Keratinocyte (primary cell): Measurements from ENCODE around the gene EPHB2. TPM values are rescaled to one million over a fixed set of nuclear protein-coding genes. Genes with fewer than 3 reads are reported as not detected.
A peak's percentile ranks its signal among the peaks of the same experiment; 100 is the strongest.

ENCODE experiments used
- DNase-seq: peaks from one replicate; pipeline ENCODE4 v3.0.0-alpha.2; 2011; ENCODE audit warnings: low read depth, missing footprints, low spot score
- FAIRE-seq: peaks from 2 replicates; lab custom pipeline; 2011; peaks lifted over from hg19 to GRCh38; lab: Jason Lieb, UNC
- H2AFZ ChIP-seq: 2 replicates; pipeline ENCODE4 v1.6.0; 2012; ENCODE audit warnings: low read length, control low read depth, inconsistent platforms; ENCODE audit not compliant: control insufficient read depth
- H3K27ac ChIP-seq: 2 replicates; pipeline ENCODE4 v1.5.1; 2011; ENCODE audit warnings: low read length; ENCODE audit not compliant: control insufficient read depth, insufficient read depth
- H3K27me3 ChIP-seq: 3 replicates; pipeline ENCODE4 v1.6.0; 2011; ENCODE audit warnings: low read length; ENCODE audit not compliant: control insufficient read depth, insufficient read depth; ENCODE audit errors: extremely low read depth
- H3K36me3 ChIP-seq, 2 experiments: 2 replicates in 1 of 2; 3 replicates in 1 of 2; pipeline ENCODE4 v1.5.1; 2011; ENCODE audit warnings: low read length in 2 of 2, mild to moderate bottlenecking in 1 of 2; ENCODE audit not compliant: control insufficient read depth in 2 of 2, insufficient read depth in 2 of 2; ENCODE audit errors: extremely low read depth in 1 of 2
- H3K4me1 ChIP-seq: 3 replicates; pipeline ENCODE4 v1.5.1; 2011; ENCODE audit warnings: low read length; ENCODE audit not compliant: control insufficient read depth, insufficient read depth; ENCODE audit errors: extremely low read depth
- H3K4me2 ChIP-seq: 3 replicates; pipeline ENCODE4 v1.6.0; 2011; ENCODE audit warnings: low read depth, low read length; ENCODE audit not compliant: control insufficient read depth, insufficient read depth; ENCODE audit errors: extremely low read depth
- H3K4me3 ChIP-seq, 3 experiments: fragments of 200-600 bp in 1 of 3; sonication (generic) in 1 of 3; 2 replicates in 2 of 3; 3 replicates in 1 of 3; pipeline ENCODE4 v1.5.1; 2011 to 2016; ENCODE audit warnings: low read length in 3 of 3, mild to moderate bottlenecking in 3 of 3, control low read depth in 2 of 3, inconsistent platforms in 1 of 3, low read depth in 1 of 3, mixed read lengths in 1 of 3, mixed run types in 1 of 3, moderate library complexity in 1 of 3; ENCODE audit not compliant: control insufficient read depth in 2 of 3, insufficient read depth in 2 of 3; ENCODE audit errors: extremely low read depth in 1 of 3
- H3K79me2 ChIP-seq: 2 replicates; pipeline ENCODE4 v1.6.0; 2012; ENCODE audit warnings: low read length; ENCODE audit not compliant: control insufficient read depth, insufficient read depth
- H3K9ac ChIP-seq: 3 replicates; pipeline ENCODE4 v1.6.0; 2011; ENCODE audit warnings: low read length; ENCODE audit not compliant: control insufficient read depth, insufficient read depth; ENCODE audit errors: extremely low read depth
- H3K9me1 ChIP-seq: 3 replicates; pipeline ENCODE4 v1.6.0; 2011; ENCODE audit warnings: low read length; ENCODE audit not compliant: control insufficient read depth, insufficient read depth; ENCODE audit errors: extremely low read depth
- H3K9me3 ChIP-seq: 2 replicates; pipeline ENCODE4 v1.5.1; 2012; ENCODE audit warnings: low read depth, low read length; ENCODE audit not compliant: control insufficient read depth
- H4K20me1 ChIP-seq: 3 replicates; pipeline ENCODE4 v1.6.0; 2011; ENCODE audit warnings: low read length; ENCODE audit not compliant: control insufficient read depth, insufficient read depth; ENCODE audit errors: extremely low read depth
- EZH2 ChIP-seq: IDR thresholded peaks from one replicate; pipeline ENCODE4 v1.6.1; 2012; ENCODE audit warnings: inconsistent platforms, mild to moderate bottlenecking, low read length, moderate library complexity
- dilution Hi-C: fragments of 300-500 bp; cut with MboI; formaldehyde crosslinking; loops from one replicate; pipeline ENCODE4 v1.7.0; 2020; ENCODE audit warnings: low sequenced_read_pairs; ENCODE audit not compliant: extremely low pct_ligation_motif_present
- polyA plus RNA-seq, 5 experiments: library from polyadenylated mRNA; depleted of rRNA in 3 of 5; stranded (reverse) in 3 of 5; stranded (forward) in 1 of 5; unstranded in 1 of 5; fragments of >200 nt; gene quantifications; 1 replicate in 1 of 5; 2 replicates in 3 of 5; 3 replicates in 1 of 5; pipeline versions ENCODE4 v1.2.1 to v1.2.3, GENCODE V29; 2011 to 2012; ENCODE audit warnings: missing spikeins in 2 of 5, low read depth in 1 of 5, low replicate concordance in 1 of 5
- TF ChIP-seq, protein P1 (sequence below), 3 experiments: IDR thresholded peaks in 1 of 3; conservative IDR thresholded peaks in 1 of 3; optimal IDR thresholded peaks in 1 of 3; 2 replicates in 2 of 3; 3 replicates in 1 of 3; pipeline versions ENCODE3 to v1.5.1; 2011; ENCODE audit warnings: low read length in 3 of 3, mild to moderate bottlenecking in 3 of 3, moderate library complexity in 2 of 3, control low read depth in 1 of 3, inconsistent platforms in 1 of 3; ENCODE audit not compliant: insufficient read depth in 2 of 3; ENCODE audit errors: extremely low read depth in 1 of 3

The EPHB2 gene
- polyA plus RNA-seq, 1 donor (not counting 4 experiments of a cell fraction or from before 2014, with no cell fraction given): 0.10 TPM

DNA sequence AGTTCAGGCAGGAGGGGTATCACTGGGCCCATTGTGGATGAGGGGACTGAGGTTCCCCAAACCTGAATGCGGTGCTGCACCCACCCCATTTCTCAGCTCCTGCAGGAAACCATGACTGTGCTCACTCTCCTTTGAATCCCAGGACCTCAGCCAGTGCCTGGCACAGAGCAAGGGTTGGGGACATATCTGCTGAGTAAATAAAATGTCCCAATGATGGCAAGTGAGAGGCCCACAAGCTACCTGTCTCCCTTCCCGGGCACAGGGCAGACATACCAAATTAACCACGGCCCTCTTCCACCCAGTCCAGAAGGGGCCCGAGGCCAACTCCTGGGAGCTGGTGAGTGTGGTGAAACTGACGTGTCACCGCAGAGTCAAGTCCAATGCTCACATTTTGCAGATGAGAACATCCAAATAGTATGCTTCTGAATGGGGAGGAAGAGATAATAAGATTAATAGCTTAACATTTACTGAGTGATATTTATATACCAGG lies 97.6 kb downstream of the EPHB2 start:
- Histone ChIP-seq H3K27me3 (no peaks in the 10 kb centered on the region), H3K79me2 (no peaks in the 10 kb centered on the region), H3K36me3 (no peaks in the 10 kb centered on the region), H4K20me1 (no peaks in the 10 kb centered on the region), H3K4me3 (no peak overlapping the region), H2AFZ (no peak overlapping the region), H3K4me2 (peak overlapping the region; percentile 62), H3K27ac (peak overlapping the region; percentile 51), H3K4me1 (peaks cover 22% of the 10 kb centered on the region), H3K9me3 (no peaks in the 10 kb centered on the region), H3K9me1 (no peaks in the 10 kb centered on the region), H3K9ac (no peak overlapping the region)
- FAIRE-seq: peak; percentile 81
- TF ChIP-seq, protein P1, sequence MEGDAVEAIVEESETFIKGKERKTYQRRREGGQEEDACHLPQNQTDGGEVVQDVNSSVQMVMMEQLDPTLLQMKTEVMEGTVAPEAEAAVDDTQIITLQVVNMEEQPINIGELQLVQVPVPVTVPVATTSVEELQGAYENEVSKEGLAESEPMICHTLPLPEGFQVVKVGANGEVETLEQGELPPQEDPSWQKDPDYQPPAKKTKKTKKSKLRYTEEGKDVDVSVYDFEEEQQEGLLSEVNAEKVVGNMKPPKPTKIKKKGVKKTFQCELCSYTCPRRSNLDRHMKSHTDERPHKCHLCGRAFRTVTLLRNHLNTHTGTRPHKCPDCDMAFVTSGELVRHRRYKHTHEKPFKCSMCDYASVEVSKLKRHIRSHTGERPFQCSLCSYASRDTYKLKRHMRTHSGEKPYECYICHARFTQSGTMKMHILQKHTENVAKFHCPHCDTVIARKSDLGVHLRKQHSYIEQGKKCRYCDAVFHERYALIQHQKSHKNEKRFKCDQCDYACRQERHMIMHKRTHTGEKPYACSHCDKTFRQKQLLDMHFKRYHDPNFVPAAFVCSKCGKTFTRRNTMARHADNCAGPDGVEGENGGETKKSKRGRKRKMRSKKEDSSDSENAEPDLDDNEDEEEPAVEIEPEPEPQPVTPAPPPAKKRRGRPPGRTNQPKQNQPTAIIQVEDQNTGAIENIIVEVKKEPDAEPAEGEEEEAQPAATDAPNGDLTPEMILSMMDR (optimal IDR thresholded peaks at IDR 0.05 in 1 of 3, IDR thresholded peaks at IDR 0.05 in 1 of 3, conservative IDR thresholded peaks at IDR 0.05 in 1 of 3; ENCODE audit: extremely low read depth in 1 of 3, insufficient read depth in 2 of 3, low read length in 3 of 3): no peak
- DNase-seq: no peak
- dilution Hi-C loops: no loop called here

DNA sequence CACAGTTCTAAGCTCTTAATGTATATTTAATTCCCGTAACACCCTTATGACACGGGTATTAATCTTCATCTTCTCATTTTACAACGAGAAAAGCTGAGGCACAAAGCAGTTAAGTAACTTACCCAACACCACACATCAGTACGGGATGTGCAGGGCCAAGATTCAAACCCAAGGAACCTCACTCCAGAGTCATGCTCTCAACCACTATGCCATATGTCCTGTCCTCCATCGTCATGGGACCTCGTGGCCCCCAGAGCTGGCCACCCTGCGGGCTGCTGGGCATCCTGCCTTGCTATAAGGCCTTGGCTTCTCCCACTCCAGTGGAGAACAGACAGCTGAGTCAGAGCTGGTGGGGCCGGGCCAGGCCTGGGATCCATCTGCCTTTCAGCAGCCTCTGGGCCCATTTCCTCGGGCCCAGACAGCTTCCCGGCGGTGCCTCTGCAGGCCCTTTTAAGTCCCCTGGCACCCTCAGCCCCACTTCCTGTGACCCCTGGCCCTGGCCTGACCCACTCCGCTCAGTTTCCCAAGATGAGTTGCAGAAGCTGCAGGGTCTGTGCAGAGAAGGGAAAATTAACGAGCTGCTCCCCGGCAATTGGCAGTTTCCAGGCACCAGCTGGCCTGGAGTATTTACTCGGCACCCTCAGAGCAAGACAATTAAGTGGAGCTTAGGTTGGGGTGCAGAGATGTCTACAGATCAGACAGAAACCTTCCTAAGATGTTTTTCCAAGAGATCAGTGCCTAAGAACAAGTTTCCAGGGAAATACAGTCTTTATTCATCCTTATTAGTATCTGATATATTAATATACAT lies 98.2 kb downstream of the EPHB2 start:
- TF ChIP-seq EZH2: no peak
- TF ChIP-seq, protein P1 (optimal IDR thresholded peaks at IDR 0.05 in 1 of 3, IDR thresholded peaks at IDR 0.05 in 1 of 3, conservative IDR thresholded peaks at IDR 0.05 in 1 of 3; ENCODE audit: extremely low read depth in 1 of 3, insufficient read depth in 2 of 3, low read length in 3 of 3): no peak
- peak overlapping the region; percentile 51 for H3K27ac ChIP-seq
- no peaks in the 10 kb centered on the region for H3K79me2 ChIP-seq
- peaks cover 22% of the 10 kb centered on the region for H3K4me1 ChIP-seq
- no peaks in the 10 kb centered on the region for H3K9me3 ChIP-seq
- dilution Hi-C loops: no loop called here
- peak overlapping the region; percentile 71 for H2AFZ ChIP-seq
- H3K36me3 ChIP-seq: no peaks in the 10 kb centered on the region
- peak overlapping the region; percentile 18 for H3K9ac ChIP-seq
- no peaks in the 10 kb centered on the region for H3K27me3 ChIP-seq
- DNase-seq: no peak
- no peak overlapping the region for H3K4me3 ChIP-seq
- no peaks in the 10 kb centered on the region for H3K9me1 ChIP-seq
- peak; percentile 44 for FAIRE-seq
- H4K20me1 ChIP-seq: no peaks in the 10 kb centered on the region
- H3K4me2 ChIP-seq: peak overlapping the region; percentile 62
